IMR-90 (cell line): ENCODE measurements around the gene CATSPERB. TPM values are rescaled to one million over a fixed set of nuclear protein-coding genes. Genes with fewer than 3 reads are reported as not detected.
A peak's percentile ranks its signal among the peaks of the same experiment; 100 is the strongest.
"Not testable (repeated sequence)": the region's sequence is repeated elsewhere in the genome, so short reads cannot be mapped to it uniquely, and the experiment has no call there.

Experiments used
- ATAC-seq: fragments of 200-7000 bp; cut with Tn5 transposase; 2 replicates; pipeline ENCODE4 v1.9.1; 2020; ENCODE audit warnings: low read depth, mild to moderate bottlenecking, moderate library complexity
- BruUV-seq: library from RNA; stranded (reverse); fragments of 400-500 nt; replicated peaks from 2 replicates; lab custom pipeline; 2021; lab: Mats Ljungman, UMichigan
- CTCF ChIA-PET: fragments of 300-600 bp; formaldehyde crosslinking; extraction: SDS; loops from one replicate; lab custom pipeline; 2021; ENCODE audit warnings: antibody characterized with exemption; lab: Yijun Ruan, JAX
- POLR2A ChIA-PET: fragments of 300-600 bp; sonication (Branson Sonifier 250); formaldehyde crosslinking; loops from one replicate; lab custom pipeline; 2022; ENCODE audit warnings: antibody characterized with exemption; ENCODE audit not compliant: unreplicated experiment; lab: Charles Lee
- DNase-seq: peaks from one replicate; pipeline ENCODE4 v3.0.0; 2013
- H2AFZ ChIP-seq: replicated peaks from 2 replicates; pipeline ENCODE3; 2013; ENCODE audit warnings: low read length, mild to moderate bottlenecking; ENCODE audit not compliant: poor library complexity
- H2AK5ac ChIP-seq: 2 replicates; pipeline ENCODE4 v1.6.1; 2013; ENCODE audit warnings: low read depth, low read length, inconsistent platforms
- H2AK9ac ChIP-seq: replicated peaks from 2 replicates; pipeline ENCODE3; 2013; ENCODE audit warnings: mild to moderate bottlenecking, low read depth, low read length, moderate library complexity; ENCODE audit not compliant: poor library complexity
- H2BK120ac ChIP-seq: 2 replicates; pipeline ENCODE4 v1.6.1; 2013; ENCODE audit warnings: low read depth, low read length, inconsistent platforms
- H2BK15ac ChIP-seq: 3 replicates; pipeline ENCODE4 v1.6.1; 2013; ENCODE audit warnings: low read depth, low read length, inconsistent platforms
- H2BK20ac ChIP-seq: 2 replicates; pipeline ENCODE4 v1.6.1; 2013; ENCODE audit warnings: low read depth, mild to moderate bottlenecking, inconsistent platforms, low read length, moderate library complexity
- H2BK5ac ChIP-seq: 2 replicates; pipeline ENCODE4 v1.6.1; 2013; ENCODE audit warnings: mild to moderate bottlenecking, low read depth, low read length, inconsistent platforms; ENCODE audit not compliant: poor library complexity, severe bottlenecking
- H3K14ac ChIP-seq: replicated peaks from 2 replicates; pipeline ENCODE4 v1.6.1; 2013; ENCODE audit warnings: low read depth, low read length, inconsistent platforms
- H3K18ac ChIP-seq: 2 replicates; pipeline ENCODE4 v1.6.1; 2013; ENCODE audit warnings: low read depth, low read length, control low read depth
- H3K23ac ChIP-seq: 2 replicates; pipeline ENCODE4 v1.6.1; 2013; ENCODE audit warnings: low read depth, low read length, inconsistent platforms
- H3K27ac ChIP-seq: 2 replicates; pipeline ENCODE4 v1.5.1; 2013; ENCODE audit warnings: mild to moderate bottlenecking, control low read depth, low read length; ENCODE audit not compliant: insufficient read depth
- H3K27me3 ChIP-seq: 2 replicates; pipeline ENCODE4 v1.6.1; 2013; ENCODE audit warnings: low read length; ENCODE audit not compliant: control insufficient read depth, insufficient read depth
- H3K36me3 ChIP-seq: 2 replicates; pipeline ENCODE4 v1.6.1; 2013; ENCODE audit warnings: low read length, mixed read lengths; ENCODE audit not compliant: control insufficient read depth, insufficient read depth
- H3K4ac ChIP-seq: 2 replicates; pipeline ENCODE4 v1.6.1; 2013; ENCODE audit warnings: low read depth, low read length, inconsistent platforms
- H3K4me1 ChIP-seq: 2 replicates; pipeline ENCODE4 v1.6.1; 2013; ENCODE audit warnings: low read length, mixed read lengths; ENCODE audit not compliant: control insufficient read depth, insufficient read depth
- H3K4me2 ChIP-seq: 2 replicates; pipeline ENCODE4 v1.6.1; 2013; ENCODE audit warnings: low read depth, mild to moderate bottlenecking, control low read depth, low read length, moderate library complexity
- H3K4me3 ChIP-seq: 2 replicates; pipeline ENCODE4 v1.5.1; 2013; ENCODE audit warnings: low read depth, mild to moderate bottlenecking, control low read depth, low read length, moderate library complexity; ENCODE audit not compliant: insufficient read depth
- H3K56ac ChIP-seq: 2 replicates; pipeline ENCODE4 v1.6.1; 2013; ENCODE audit warnings: low read length, inconsistent platforms; ENCODE audit not compliant: insufficient read depth; ENCODE audit errors: extremely low read depth
- H3K79me1 ChIP-seq, 2 experiments: 2 replicates each; pipeline ENCODE4 v1.6.1; 2013; ENCODE audit warnings: low read length in 2 of 2, inconsistent platforms in 1 of 2, low read depth in 1 of 2
- H3K9ac ChIP-seq: 2 replicates; pipeline ENCODE4 v1.6.1; 2013; ENCODE audit warnings: low read depth, low read length, control low read depth
- H3K9me1 ChIP-seq: 2 replicates; pipeline ENCODE4 v1.6.1; 2013; ENCODE audit warnings: low read length, inconsistent platforms; ENCODE audit not compliant: insufficient read depth
- H3K9me3 ChIP-seq: 2 replicates; pipeline ENCODE4 v1.6.1; 2013; ENCODE audit warnings: low read length; ENCODE audit not compliant: control insufficient read depth, insufficient read depth
- H4K20me1 ChIP-seq: 2 replicates; pipeline ENCODE4 v1.6.1; 2013; ENCODE audit warnings: low read length, inconsistent platforms; ENCODE audit not compliant: insufficient read depth
- H4K5ac ChIP-seq: 2 replicates; pipeline ENCODE4 v1.6.1; 2013; ENCODE audit warnings: mild to moderate bottlenecking, low read depth, low read length, control low read depth
- H4K8ac ChIP-seq, 2 experiments: 2 replicates each; pipeline ENCODE4 v1.6.1; 2013; ENCODE audit warnings: low read depth in 2 of 2, low read length in 2 of 2, control low read depth in 1 of 2, inconsistent platforms in 1 of 2
- H4K91ac ChIP-seq: 2 replicates; pipeline ENCODE4 v1.6.1; 2013; ENCODE audit warnings: low read depth, low read length, inconsistent platforms; ENCODE audit not compliant: insufficient read depth
- BHLHE40 ChIP-seq: fragments of 150-350 bp; IDR thresholded peaks from 2 replicates; pipeline ENCODE4 v1.6.1; 2016; ENCODE audit warnings: mild to moderate bottlenecking, low read depth, low read length
- FOS ChIP-seq: fragments of 150-350 bp; IDR thresholded peaks from 2 replicates; pipeline ENCODE4 v1.6.1; 2016; ENCODE audit warnings: low read depth, low read length
- MAFK ChIP-seq: IDR thresholded peaks from 2 replicates; pipeline ENCODE4 v1.6.1; 2012; ENCODE audit warnings: low read depth, low read length, improper control_type of control experiment
- POLR2A ChIP-seq: IDR thresholded peaks from 2 replicates; pipeline ENCODE4 v1.6.1; 2012; ENCODE audit warnings: mild to moderate bottlenecking, low read depth, low read length
- WGBS, 2 experiments: methylation state at CpG; one replicate each; pipeline versions ENCODE4 v1.1.5 to v1.1.7; 2013; ENCODE audit warnings: missing lambda C conversion rate in 2 of 2; ENCODE audit not compliant: insufficient read length in 1 of 2; ENCODE audit errors: extremely low coverage in 2 of 2; 5-methylcytosine and 5-hydroxymethylcytosine counted together
- dilution Hi-C: fragments of 300-500 bp; cut with HindIII; formaldehyde crosslinking; loops from one replicate; pipeline ENCODE4 v1.14.3; 2018; ENCODE audit warnings: low sequenced_read_pairs; ENCODE audit not compliant: unreplicated experiment
- in situ Hi-C: fragments of 300-500 bp; cut with MboI; formaldehyde crosslinking; loops from 3 replicates; pipeline ENCODE4 v1.14.3; 2019; ENCODE audit warnings: low sequenced_read_pairs, inconsistent platforms, mixed read lengths
- intact Hi-C: fragments of 100-400 bp; cut with micrococcal nuclease; formaldehyde crosslinking; loops from 2 replicates; pipeline ENCODE4 v1.10.0; 2022
- polyA plus RNA-seq, 3 experiments: library from polyadenylated mRNA; depleted of rRNA; stranded (reverse); fragments of >200 nt; gene quantifications; 2 replicates each; pipeline ENCODE4 v1.2.3, GENCODE V29; 2012; ENCODE audit warnings: low replicate concordance in 1 of 3
- total RNA-seq: library from RNA; depleted of rRNA; stranded (reverse); fragments of >200 nt; gene quantifications from 2 replicates; pipeline ENCODE4 v1.2.3, GENCODE V29; 2012

CATSPERB gene
- total and polyA plus RNA-seq, 2 of the 4 experiments (the other 2 are of a cell fraction) = not detected

DNA sequence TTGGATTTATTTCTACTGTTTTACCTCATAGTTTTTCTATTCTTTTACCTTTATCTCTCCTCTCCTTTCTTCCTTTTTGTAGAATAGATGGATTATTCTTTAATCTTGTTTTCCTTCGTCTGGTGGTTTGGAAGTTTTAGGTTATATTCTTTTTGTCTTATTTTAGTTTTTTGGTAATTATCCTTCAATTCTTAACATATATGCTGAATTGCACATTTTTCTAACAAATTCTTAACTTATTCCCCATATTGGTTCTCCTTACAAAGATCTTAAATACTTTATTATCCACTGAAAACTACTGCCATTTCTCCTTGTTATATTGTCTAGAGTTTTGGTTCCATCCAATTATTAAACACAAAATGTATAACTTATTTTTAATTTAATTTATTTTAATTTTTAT is 42.3 kb downstream of the CATSPERB start:
- Histone ChIP-seq H3K4me3 (no peak overlapping the region), H2AK9ac (no peak overlapping the region), H3K9me3 (no peaks in the 10 kb centered on the region), H3K79me1 (no peaks in the 10 kb centered on the region), H3K27ac (no peak overlapping the region), H3K4me1 (no peaks in the 10 kb centered on the region), H2AK5ac (no peak overlapping the region), H3K4ac (no peak overlapping the region), H3K14ac (no peak overlapping the region), H4K91ac (no peak overlapping the region), H3K56ac (no peak overlapping the region), H3K36me3 (no peaks in the 10 kb centered on the region), H3K9ac (no peak overlapping the region), H2BK5ac (no peak overlapping the region), H2AFZ (no peak overlapping the region), H2BK120ac (no peak overlapping the region), H3K4me2 (no peak overlapping the region), H4K5ac (no peak overlapping the region), H2BK15ac (no peak overlapping the region), H4K8ac (no peak overlapping the region), H3K9me1 (no peaks in the 10 kb centered on the region), H4K20me1 (no peaks in the 10 kb centered on the region), H3K18ac (no peak overlapping the region), H2BK20ac (no peak overlapping the region), H3K27me3 (no peaks in the 10 kb centered on the region), H3K23ac (no peak overlapping the region)
- CTCF ChIA-PET = no interaction called here
- POLR2A ChIA-PET = no interaction called here
- dilution Hi-C loops (no loop called here), in situ Hi-C loops (no loop called here), intact Hi-C loops (no loop called here)
- no peak for DNase-seq
- BruUV-seq = no TSS peak
- no CpG with 5 or more reads among the region's 1 CpG for whole genome bisulfite sequencing, 2 experiments
- no peak for ATAC-seq
- TF ChIP-seq BHLHE40 = no peak
- TF ChIP-seq POLR2A = no peak
- 0 out of 2 replicates have a peak, but pooled peaks have one; percentile 34 for TF ChIP-seq MAFK
- no peak for TF ChIP-seq FOS

DNA sequence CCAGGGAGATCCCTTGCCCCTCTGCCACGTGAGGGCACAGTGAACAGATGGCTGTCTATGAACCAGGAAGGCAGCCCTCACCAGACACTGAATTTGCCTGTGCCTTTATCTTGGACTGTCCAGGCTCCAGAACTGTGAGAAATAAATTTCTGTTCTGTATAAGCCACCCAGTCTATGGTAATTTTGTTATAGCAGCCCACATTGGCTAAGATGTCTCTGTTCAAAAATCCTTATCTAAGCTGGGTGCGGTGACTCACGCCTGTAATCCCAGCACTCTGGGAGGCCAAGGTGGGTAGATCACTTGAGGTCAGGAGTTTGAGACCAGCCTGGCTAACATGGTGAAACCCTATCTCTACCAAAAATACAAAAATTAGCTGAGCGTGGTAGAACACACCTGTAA is 44.5 kb downstream of the CATSPERB start:
- H2AK5ac ChIP-seq, H4K5ac ChIP-seq, H3K36me3 ChIP-seq, POLR2A ChIA-PET, intact Hi-C loops, H2BK15ac ChIP-seq, H3K4me2 ChIP-seq, in situ Hi-C loops, H4K20me1 ChIP-seq, H3K79me1 ChIP-seq, H3K18ac ChIP-seq, H3K27me3 ChIP-seq, H3K14ac ChIP-seq, H4K8ac ChIP-seq, dilution Hi-C loops, BruUV-seq, H3K9ac ChIP-seq, H3K23ac ChIP-seq, H2AFZ ChIP-seq, H3K27ac ChIP-seq, H2BK5ac ChIP-seq, H3K9me3 ChIP-seq, H3K4me3 ChIP-seq, CTCF ChIA-PET, H3K4ac ChIP-seq, ATAC-seq, H3K56ac ChIP-seq, H4K91ac ChIP-seq, H3K9me1 ChIP-seq, H3K4me1 ChIP-seq, H2BK120ac ChIP-seq, H2AK9ac ChIP-seq, H2BK20ac ChIP-seq, DNase-seq: not testable (repeated sequence)
- WGBS, 2 experiments = no CpG with 5 or more reads among the region's 4 CpGs
